Right renal cortex interstitium (tissue), 3 donors: ENCODE data around the gene TRMT44. TPM values are rescaled to one million over a fixed set of nuclear protein-coding genes. Genes with fewer than 3 reads are reported as not detected.
"Not testable (repeated sequence)": the region's sequence is repeated elsewhere in the genome, so short reads cannot be mapped to it uniquely, and the experiment has no call there.

Experiments used
- DNase-seq, 3 donors: peaks; one replicate each; pipeline ENCODE4 v3.0.0-alpha.2; 2013; ENCODE audit warnings: low read depth in 3 of 3, low spot score in 2 of 3
- polyA plus RNA-seq, 3 donors: library from polyadenylated mRNA; unstranded; fragments of 120-200 nt; gene quantifications; one replicate each; pipeline ENCODE4 v1.2.1, GENCODE V29; 2013; ENCODE audit not compliant: insufficient read length in 3 of 3

The TRMT44 gene
- polyA plus RNA-seq, 3 donors = 14.0 to 15.5 (median 14.5) TPM

DNA sequence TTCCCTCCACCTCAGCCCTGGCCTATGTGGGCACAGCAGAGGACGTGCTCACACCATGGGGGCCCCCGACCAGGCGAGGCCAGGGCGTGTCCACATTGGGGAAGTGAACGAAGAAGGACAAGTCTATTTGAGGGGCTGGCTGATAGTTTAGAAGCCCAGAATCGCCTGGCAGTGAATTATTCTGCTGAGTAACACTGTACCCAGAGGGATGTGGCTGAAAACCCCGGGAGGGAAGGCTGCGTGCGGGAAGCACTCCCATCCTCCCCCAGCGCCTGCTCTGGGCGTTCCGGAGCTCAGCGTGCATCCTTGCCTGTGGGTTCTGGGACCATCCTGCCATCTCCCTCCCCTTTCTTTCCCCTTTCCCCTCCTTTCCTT is 66.6 kb downstream of the TRMT44 start:
- no peak for DNase-seq

DNA sequence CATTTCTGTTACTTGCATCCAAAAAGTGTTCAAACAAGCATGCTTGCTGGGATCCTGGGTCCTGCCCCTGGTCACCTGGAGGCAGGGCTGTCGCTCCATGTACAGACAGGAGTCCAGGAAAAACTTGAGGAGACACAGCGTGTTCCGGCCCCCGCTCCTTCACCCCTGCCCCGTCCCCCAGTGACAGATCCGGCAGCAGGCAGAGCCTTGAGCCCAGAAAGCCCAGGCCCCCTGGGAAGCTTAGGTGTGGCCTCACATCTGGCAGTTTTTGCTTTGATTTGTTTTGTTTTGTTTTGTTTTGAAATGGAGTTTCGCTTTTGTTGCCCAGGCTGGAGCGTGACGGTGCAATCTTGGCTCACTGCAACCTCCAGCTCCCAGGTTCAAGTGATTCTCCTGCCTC is 67.0 kb downstream of the TRMT44 start:
- DNase-seq = no peak

DNA sequence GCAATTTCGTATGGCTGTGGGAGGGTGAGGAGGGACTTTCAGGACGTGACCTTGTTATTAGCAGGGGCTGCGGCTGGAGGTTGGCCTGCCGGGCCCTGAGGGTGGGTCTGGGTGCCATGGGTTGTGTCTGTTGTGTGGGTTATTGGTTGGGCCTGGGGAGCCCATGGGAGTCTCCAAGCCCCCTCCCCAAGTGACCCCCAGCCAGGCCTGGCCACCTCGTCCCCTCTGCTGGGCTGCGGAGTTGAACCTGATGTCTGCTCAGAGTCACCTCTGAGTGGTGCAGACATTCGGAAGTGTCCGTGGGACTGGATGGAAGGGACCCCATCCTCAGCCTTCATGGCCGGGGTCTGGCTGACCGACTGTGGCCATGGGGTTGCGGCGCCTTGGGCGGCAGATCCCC is 67.7 kb downstream of the TRMT44 start:
- DNase-seq = no peak

DNA sequence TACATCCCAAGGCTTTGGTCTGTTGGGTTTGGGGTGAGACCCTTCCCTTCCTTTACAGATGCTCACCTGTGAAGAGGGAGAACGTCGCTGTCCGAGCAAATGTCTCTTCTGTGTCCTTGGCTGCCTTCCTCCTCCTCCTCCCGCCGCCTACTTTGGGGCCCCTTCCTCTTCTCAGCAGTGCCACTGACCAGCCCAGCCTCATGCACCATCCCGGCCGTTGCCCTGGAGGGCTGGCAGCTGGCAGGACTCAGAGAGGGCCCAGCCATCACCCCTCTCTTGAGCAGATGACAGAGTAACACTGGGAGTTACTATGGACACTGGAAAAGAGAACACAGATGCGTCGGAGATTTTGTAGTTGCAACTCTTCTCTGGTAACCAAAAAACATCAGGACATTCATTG is 68.2 kb downstream of the TRMT44 start:
- no peak for DNase-seq

DNA sequence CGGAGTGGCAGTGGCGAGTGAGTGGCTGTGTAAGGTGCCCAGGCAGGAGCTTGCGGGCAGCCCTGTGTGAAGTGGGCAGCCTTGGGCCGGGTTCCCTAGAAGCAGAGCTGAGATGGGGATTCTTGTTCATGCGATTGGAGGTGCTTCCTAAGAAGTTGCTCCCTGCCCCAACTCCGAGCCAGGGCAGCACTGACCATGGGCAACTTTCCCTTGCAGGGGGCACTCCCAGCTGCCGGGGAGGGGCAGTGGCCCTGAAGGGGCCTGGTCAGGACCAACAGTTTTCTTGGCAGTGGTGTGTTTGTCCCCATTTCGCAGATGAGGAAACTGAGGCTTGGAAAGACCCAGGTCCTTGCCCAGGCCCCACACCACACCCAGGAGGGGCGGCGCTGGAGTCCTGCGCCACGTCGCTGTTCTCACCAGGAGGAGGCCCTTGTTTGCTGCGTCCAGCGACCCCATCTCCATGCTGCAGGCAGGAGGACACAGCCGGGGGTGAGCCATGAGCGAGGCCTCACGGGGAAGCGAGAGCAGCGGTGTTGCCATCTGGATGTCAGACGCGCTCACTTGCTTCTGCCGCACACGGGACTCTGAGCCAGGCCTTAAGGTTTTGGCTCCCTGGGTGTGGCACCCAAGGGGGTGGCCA is 68.9 kb downstream of the TRMT44 start:
- no peak for DNase-seq

DNA sequence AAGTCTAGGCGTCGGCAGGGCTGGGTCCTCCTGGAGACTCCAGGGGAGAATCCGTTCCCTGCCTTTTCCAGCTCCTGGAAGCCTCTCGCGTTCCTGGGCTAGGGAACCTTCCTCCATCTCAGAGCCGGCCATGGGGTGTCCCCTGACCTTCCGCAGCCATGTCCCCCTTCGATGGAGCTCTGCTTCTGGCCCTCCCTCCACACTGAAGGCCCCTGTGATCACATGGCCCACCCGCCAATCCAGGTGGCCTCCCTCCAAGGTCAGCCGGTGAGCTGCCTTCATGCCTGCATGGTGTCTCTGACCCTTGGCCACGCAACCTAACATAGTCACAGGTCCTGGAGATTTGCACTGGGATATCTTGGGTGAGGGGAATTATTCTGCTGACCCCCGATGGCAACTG is 69.6 kb downstream of the TRMT44 start:
- DNase-seq = no peak

DNA sequence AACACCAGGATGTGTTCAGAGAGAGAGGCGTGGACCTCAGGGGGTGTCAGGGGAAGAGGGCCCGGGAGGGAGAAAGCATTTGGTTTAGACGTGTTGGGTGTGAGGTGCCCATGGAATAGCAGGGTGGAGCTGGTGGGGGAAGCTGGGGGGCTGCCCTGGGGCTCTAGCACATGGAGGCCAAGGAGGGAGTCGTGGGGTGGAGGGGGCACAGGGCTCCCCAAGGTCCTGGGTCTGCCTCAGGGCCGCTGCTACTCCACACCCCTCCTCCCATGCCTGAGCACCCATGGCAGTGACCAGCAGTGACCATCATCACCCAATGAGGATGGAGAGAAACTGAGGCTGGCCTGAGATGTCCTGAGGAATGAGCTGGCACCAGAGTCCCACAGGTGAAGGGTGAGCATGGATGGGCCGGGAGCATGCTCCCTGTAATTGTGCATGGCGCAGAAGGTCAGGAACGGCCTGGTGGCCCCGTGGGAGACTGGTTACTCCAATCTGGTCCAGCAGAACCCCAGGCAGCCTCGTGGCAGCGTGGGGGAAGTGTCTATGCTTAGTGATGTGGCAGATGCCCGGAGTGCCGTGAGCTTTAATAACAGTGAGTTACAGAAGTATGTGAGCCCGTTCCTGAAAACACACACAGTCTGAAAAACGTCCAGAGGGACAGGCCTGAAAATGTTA is 70.2 kb downstream of the TRMT44 start:
- DNase-seq = no peak

DNA sequence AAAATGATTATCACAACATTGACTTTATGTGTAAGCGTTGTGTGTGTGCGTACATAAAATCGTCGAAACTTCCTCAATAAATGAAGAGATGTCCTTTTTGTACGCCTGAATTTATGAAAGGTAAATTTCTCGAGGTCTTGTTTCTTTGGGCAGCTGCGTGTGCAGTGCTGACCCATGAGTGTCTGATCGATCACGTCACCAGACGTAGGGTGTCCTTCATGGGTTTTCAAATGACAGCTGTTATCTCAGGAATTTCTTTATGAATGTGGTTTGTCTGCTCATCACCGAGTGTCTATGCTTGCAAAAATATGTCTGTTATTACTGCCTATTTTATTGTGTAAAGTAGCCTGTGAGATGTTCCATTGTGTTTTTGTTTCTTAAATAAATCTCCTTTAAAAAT is 71.9 kb downstream of the TRMT44 start:
- no peak for DNase-seq

DNA sequence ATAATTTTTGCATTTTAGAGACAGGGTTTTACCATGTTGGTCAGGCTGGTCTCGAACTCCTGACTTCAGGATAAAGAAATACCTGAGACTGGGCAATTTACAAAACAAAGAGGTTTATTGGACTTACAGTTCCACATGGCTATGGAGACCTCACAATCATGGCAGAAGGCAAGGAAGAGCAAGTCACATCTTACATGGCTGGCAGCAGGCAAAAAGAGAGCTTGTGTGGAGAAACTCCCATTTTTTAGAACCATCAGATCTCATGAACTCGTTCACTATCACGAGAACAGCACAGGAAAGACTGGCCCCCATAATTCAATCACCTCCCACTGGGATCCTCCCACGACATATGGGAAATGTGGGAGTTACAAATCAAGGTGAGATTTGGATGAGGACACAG is 72.5 kb downstream of the TRMT44 start:
- not testable (repeated sequence) for DNase-seq

DNA sequence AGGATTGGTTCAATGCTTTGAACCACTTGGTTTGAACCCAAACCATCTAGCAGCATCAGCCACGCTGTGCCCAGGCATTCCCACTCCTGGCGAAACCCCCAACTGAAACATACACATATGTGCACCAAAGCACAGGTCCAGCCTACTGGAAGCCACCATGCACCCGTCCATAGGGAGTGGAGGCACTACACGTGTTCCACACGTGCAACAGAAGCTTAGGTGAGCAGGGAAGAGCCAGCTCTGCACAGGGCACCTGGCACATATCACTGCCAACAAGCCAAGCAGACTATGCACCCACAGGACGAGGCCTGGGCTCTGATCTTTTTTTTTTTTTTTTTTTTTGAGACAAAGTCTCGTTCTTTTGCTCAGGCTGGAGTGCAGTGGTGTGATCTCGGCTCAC is 73.4 kb downstream of the TRMT44 start:
- DNase-seq = no peak

DNA sequence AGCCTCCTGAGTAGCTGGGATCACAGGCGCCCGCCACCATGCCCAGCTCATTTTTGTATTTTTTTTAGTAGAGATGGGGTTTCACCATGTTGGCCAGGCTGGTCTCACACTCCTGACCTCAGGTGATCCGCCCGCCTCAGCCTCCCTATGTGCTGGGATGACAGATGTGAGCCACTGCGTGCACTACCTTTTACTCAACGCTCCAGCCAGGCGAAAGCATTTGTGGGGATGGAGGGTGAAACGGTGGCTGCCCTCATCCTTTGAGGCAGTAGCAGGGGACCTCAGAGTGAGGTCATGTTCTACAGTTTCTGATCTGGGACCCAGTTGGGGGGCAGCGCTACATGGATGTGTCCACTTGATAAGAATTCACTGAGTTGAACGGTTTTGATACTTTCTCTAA is 73.8 kb downstream of the TRMT44 start:
- DNase-seq = no peak

DNA sequence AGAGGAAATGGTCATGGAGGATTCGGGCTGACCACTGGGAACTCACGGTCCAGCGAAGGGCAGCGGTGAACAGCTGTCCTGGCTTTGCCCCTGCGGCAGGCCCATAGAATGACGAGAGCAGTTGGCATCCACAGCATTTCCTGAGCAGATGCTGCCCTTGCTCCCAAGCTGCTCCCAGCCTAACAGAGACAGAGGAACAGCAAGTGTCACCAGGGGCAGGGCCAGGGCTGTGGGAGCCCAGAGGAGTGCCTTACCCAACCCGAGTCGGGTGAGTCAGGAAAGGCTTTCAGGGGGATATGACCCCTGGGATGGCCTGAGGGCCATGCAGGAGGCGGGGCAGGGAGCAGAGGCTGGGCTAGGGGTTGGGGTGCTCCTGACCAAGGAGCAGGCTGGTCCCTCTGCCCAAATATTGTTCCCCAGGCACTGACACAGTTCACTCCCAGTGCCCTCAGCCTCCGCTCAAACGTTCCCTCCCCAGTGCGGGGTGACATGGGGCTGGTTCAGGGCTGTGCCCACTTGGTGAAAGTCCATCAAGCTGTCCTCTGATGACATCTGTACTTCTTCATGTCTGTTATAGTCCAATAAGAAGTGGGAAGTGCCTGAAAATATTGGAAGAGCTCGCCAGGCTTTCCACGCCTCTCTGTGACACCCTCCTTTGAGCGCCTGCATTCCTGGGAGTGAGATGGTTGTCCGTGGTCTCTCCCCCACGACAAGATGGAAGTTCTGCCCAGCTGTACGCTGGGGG is 74.9 kb downstream of the TRMT44 start:
- no peak for DNase-seq

DNA sequence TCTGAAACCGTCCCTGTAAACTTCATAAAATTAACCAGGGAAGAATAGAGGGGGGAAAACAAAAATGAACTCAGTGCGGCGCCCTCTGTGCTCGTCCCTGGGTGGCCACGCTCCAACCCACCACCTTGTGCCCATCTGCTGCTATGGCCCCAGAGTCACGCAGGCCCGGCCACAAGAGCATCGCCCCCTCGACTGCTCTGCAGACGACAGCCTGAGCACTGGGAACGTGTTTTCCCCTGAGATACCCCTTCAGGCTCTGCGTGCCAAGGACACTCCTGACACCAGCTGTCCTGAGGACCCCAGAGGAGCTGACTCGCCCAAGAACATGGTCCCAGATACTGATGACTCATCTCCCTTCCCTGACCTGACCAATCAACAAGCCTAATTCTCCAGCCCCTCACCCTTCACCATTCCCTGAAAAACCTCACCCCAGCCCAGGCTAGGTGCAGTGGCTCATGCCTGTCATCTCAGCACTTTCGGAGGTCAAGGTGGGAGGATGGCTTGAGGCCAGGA is 75.5 kb downstream of the TRMT44 start:
- DNase-seq = no peak

DNA sequence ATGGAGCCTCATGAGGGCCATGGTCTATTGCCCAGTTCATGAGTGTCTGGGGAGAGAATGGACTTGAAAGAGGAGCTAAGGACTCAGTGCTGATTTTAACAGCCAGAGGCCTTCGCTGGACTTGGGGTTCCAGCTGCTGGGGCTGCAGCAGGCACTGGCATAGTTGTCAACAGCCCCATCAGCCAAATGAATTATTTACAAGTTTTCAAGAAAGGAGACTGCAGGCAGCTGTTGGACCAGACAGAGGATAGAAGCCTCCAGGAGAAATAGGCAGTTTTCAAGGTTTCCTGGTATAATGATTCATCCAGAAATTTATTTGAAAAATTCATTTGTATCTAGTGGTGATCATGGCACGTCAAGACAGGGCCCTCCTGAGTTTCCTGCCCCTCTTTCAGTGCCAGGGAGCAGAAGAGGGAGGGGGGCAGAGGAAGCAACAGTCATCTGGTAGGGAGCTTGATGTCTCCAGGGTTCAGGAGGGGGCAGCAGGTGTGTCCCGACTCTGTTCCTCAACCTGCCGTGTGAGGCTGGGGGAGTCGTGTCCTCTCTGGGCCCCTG is 76.5 kb downstream of the TRMT44 start:
- no peak for DNase-seq

DNA sequence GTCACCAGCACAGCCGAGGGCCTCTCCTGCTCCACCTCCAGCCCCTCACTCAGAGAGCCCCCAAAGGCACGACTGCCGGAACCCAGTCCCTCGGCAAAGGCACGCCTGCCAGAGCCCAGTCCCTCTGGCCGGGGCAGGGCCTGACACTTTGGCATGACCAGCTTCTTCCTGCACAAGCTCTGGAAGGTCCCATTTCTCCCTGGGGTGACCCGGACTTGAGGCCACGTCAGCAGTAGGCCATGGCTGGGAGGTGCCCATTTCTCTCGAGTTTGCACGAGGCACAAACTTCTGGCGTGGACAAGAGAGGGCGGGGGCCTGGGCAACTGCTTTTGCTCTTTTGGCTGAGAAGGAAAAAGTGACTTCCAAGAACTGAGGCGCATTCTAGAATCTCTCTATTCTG is 77.4 kb downstream of the TRMT44 start:
- no peak for DNase-seq

DNA sequence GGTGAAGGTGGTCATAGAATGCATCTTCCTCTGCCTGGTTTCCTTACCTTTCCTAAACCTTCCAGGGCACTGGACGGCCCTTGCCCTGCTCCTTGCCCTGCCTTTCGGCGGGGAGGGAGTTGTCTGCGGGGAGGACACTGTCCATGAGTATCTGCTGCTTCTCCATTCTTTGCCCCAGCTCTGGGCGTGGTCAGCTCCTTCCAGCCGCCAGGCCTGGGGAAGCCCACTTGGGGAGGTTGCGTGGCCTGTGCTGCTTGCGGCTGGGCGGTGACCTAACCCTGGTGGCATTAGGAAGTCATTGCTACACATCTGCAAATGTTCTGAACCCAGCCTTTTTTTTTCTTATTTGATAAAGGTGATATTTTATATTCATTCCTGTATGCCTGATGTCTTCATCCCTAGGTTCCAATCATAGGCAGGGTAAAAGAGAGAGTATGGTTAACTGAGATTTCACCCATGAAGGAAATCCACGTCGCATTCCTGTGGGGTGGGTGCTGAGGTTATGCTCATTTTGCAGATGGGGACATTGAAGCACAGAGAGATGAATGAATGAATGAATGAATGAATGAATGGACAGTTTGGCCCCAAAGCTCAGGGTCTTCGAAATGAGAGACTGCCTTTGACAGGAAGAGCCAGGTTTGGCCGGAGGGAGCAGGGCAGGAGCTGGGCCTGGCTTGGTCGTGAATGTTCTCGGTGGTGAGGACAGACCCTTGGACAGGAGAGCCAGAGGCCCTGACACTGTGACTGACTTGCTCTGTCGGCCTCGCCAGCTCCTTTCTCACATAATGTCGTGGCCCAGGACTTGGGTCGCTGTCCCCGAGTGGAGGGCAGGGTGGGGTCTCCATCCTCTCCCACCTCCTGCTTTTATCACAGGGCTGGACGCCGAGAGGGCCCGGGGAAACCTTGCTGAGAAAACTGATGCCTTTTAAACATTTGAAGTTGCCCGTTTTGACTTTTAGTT is 81.9 kb downstream of the TRMT44 start:
- no peak for DNase-seq

DNA sequence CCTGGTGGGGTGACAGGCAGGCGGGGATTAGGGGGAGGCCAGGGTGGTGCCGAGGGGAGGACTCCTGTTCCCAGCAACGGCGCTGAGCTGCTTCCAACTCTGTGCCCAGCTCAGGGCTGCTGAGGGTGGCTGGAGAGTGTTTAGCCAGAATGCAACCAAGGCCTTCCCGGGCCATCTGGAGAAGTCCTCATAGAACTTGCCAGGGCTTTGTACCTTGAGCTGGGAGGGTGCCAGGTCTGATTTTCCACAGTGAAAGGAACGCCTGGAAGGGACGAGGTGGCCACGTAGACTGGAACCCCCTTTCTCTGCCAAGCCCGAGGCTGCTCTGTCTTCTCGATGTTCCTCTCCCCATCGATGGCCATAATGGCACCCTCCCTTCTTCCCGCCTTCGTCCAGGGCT is 82.6 kb downstream of the TRMT44 start:
- DNase-seq = no peak

DNA sequence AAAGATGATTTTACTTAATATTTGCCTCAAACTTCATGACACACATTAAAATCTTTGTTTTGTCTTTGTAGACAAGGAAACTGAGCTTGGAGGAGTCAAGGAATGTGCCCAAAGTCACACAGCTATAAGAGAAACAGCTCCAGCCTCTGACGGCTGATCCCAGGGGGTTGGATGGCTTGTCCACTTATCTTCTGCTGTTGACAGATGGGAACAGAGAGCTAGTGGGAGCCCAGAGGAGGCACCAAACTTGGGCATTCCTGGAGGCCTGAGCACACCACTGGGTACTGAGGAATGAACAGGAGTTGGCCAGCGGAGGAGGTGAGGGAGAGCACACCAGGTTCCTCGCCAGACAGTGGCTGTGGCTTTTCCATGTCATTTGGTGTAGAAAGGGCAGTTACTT is 83.2 kb downstream of the TRMT44 start:
- no peak for DNase-seq

DNA sequence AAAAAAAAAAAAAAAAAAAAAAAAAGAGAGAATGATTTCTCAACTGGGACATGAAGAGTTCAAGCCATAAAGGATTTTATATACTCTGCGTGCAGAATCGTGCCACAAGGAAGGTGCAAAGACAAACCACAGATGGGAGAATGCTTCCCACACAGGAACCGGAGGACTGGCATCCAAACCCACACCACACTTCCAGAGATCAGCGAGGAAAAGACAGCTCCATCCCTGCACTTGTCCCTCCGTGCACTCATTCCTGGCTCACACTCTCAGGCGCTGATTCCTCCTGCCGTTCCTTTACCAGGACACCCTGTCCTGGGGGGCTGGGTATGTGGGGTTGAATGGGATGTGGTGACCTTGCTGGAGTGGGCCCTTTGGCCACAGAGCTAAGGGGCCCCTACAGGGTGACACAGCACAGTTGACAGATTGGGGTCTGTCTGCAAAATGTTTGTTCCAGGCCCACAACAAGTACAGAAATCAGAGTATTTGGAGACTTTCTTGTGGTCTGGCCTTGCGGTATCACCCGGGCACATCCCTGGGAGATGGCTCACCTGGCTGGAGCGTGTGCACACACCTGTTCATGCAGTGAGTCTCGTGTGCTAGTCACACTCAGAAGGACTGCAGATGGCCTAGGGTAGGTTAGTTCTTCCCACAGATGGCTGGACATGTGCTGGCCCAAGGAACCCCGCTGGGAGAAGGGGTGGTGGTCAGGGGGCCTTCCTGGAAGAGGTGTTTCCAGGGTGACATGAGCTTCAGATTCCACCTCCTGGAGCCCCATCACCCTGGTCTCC is 84.2 kb downstream of the TRMT44 start:
- no peak for DNase-seq
